Measurements from ENCODE around the gene SCAMP4. TPM values are rescaled to one million over a fixed set of nuclear protein-coding genes. Genes with fewer than 3 reads are reported as not detected.
A peak's percentile ranks its signal among the peaks of the same experiment; 100 is the strongest.

Gene SCAMP4
- total and polyA plus RNA-seq, 9 of the 15 experiments (the other 6 are each of a cell fraction or from before 2014, with no cell fraction given) = 0.81 to 45.9 (median 12.8) TPM

DNA sequence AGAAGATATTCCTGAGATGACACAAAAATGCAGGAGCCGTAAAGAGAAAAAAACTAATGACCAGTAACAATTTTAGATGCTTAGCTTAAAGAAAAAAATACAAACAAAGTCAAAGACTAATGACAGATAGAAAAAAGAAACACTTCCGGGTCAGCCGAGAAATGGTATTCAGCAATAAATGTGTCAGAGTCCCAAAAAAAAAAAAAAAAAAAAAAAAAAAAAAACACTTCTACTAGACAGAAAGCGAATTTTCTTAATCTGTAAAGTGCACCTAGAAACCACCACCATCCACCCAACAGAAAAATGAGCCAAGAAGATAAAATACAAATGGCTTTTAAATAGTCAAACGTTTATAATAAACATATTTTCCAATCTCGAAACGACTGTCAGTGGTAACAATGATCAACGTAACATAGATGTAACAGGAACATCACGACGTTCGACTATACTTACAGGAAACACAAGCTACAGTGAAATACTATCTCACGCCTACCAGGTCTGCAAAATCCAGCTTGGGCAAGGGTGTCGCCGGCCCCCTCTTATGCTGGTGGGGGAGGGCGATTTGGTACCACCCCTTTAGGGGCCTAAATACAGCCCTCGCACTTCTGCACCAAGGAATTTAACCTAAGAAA, 30.5 kb upstream of the SCAMP4 start (continued):
- TF ChIP-seq, protein P1, sequence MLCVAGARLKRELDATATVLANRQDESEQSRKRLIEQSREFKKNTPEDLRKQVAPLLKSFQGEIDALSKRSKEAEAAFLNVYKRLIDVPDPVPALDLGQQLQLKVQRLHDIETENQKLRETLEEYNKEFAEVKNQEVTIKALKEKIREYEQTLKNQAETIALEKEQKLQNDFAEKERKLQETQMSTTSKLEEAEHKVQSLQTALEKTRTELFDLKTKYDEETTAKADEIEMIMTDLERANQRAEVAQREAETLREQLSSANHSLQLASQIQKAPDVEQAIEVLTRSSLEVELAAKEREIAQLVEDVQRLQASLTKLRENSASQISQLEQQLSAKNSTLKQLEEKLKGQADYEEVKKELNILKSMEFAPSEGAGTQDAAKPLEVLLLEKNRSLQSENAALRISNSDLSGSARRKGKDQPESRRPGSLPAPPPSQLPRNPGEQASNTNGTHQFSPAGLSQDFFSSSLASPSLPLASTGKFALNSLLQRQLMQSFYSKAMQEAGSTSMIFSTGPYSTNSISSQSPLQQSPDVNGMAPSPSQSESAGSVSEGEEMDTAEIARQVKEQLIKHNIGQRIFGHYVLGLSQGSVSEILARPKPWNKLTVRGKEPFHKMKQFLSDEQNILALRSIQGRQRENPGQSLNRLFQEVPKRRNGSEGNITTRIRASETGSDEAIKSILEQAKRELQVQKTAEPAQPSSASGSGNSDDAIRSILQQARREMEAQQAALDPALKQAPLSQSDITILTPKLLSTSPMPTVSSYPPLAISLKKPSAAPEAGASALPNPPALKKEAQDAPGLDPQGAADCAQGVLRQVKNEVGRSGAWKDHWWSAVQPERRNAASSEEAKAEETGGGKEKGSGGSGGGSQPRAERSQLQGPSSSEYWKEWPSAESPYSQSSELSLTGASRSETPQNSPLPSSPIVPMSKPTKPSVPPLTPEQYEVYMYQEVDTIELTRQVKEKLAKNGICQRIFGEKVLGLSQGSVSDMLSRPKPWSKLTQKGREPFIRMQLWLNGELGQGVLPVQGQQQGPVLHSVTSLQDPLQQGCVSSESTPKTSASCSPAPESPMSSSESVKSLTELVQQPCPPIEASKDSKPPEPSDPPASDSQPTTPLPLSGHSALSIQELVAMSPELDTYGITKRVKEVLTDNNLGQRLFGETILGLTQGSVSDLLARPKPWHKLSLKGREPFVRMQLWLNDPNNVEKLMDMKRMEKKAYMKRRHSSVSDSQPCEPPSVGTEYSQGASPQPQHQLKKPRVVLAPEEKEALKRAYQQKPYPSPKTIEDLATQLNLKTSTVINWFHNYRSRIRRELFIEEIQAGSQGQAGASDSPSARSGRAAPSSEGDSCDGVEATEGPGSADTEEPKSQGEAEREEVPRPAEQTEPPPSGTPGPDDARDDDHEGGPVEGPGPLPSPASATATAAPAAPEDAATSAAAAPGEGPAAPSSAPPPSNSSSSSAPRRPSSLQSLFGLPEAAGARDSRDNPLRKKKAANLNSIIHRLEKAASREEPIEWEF (CRISPR knock-in tag; IDR thresholded peaks at IDR 0.05) = no peak
- TF ChIP-seq SREBF2 (CRISPR knock-in tag; IDR thresholded peaks at IDR 0.05) = no peak
- TF ChIP-seq, protein P2, sequence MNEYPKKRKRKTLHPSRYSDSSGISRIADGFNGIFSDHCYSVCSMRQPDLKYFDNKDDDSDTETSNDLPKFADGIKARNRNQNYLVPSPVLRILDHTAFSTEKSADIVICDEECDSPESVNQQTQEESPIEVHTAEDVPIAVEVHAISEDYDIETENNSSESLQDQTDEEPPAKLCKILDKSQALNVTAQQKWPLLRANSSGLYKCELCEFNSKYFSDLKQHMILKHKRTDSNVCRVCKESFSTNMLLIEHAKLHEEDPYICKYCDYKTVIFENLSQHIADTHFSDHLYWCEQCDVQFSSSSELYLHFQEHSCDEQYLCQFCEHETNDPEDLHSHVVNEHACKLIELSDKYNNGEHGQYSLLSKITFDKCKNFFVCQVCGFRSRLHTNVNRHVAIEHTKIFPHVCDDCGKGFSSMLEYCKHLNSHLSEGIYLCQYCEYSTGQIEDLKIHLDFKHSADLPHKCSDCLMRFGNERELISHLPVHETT (CRISPR knock-in tag; conservative IDR thresholded peaks at IDR 0.05 in 1 of 2, IDR thresholded peaks at IDR 0.05 in 1 of 2) = 0 out of 4 replicates have a peak, but pooled peaks of 1 of the 2 experiments have one; percentile 41
- no peak for TF ChIP-seq L3MBTL2 (IDR thresholded peaks at IDR 0.05)

All from K562 (cell line).